Activated CD8-positive, alpha-beta T cell treated with anti-CD3 and anti-CD28 coated beads for 36 hours (primary cell): ENCODE measurements around the gene ELL. TPM values are rescaled to one million over a fixed set of nuclear protein-coding genes. Genes with fewer than 3 reads are reported as not detected.

ENCODE experiments used
- ATAC-seq: fragments of 200-7000 bp; cut with Tn5 transposase; one replicate; pipeline ENCODE4 v1.10.0; 2021; ENCODE audit warnings: mild to moderate bottlenecking, moderate library complexity
- CTCF ChIA-PET: fragments of 350-600 bp; sonication (Branson Sonifier 250); formaldehyde crosslinking; loops from one replicate; lab custom pipeline; 2021; ENCODE audit warnings: antibody characterized with exemption; lab: Charles Lee
- POLR2A ChIA-PET: fragments of 350-600 bp; sonication (Branson Sonifier 250); formaldehyde crosslinking; loops from one replicate; lab custom pipeline; 2021; ENCODE audit warnings: antibody characterized with exemption; lab: Charles Lee
- DNase-seq: peaks from one replicate; pipeline ENCODE4 v3.0.0-alpha.2; 2020
- H3K27ac Mint-ChIP-seq: one replicate; pipeline ENCODE4 v1.8.0; 2021; ENCODE audit warnings: mild to moderate bottlenecking, mixed read lengths
- H3K27me3 Mint-ChIP-seq: one replicate; pipeline ENCODE4 v1.8.0; 2021; ENCODE audit warnings: mixed read lengths
- H3K36me3 Mint-ChIP-seq: one replicate; pipeline ENCODE4 v1.8.0; 2021; ENCODE audit warnings: low read depth, mixed read lengths
- H3K4me1 Mint-ChIP-seq: one replicate; pipeline ENCODE4 v1.8.0; 2021; ENCODE audit warnings: low read depth, mixed read lengths
- H3K4me3 Mint-ChIP-seq: one replicate; pipeline ENCODE4 v1.8.0; 2021; ENCODE audit warnings: mild to moderate bottlenecking, moderate library complexity, mixed read lengths
- H3K9me3 Mint-ChIP-seq: one replicate; pipeline ENCODE4 v1.8.0; 2021; ENCODE audit warnings: mixed read lengths
- intact Hi-C: fragments of 100-400 bp; cut with micrococcal nuclease; formaldehyde crosslinking; loops from one replicate; pipeline ENCODE4 v1.10.0; 2022
- total RNA-seq, 2 experiments: library from RNA; stranded (reverse); gene quantifications; one replicate each; pipeline ENCODE4 v1.2.3, GENCODE V29; 2021
- TF ChIP-seq, protein P1 (sequence below): fragments of 200-600 bp; IDR thresholded peaks from one replicate; pipeline ENCODE4 v1.8.0; 2022; ENCODE audit warnings: antibody characterized with exemption, mild to moderate bottlenecking

Gene ELL
- total RNA-seq, 2 experiments from 2014 or later: 20.1 to 21.9 TPM

DNA sequence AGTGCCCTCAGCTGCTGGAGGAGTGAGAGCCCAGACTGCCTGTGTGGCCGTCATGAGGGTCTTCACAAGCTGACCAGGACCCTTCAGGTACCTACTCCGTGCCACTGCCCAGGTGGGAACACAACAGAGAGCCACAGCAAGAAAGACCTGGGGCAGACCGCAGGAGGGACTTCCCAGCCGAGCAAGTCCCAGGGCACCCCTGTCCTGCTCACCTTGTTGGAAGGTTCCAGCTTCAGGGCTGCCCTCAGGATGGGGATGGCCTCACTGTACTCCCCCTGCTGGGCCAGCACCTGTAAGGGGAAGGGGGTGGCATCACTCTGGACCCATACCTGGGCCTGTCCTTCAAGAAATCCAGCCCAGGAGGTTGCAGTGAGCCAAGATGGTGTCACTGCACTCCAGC lies 11.2 kb upstream of the ELL start:
- ATAC-seq: no peak
- DNase-seq: no peak
- CTCF ChIA-PET: interaction anchor here (1.2 kb wide), 1 partner anchor 12 kb away, joined by 3 read pairs; no protein-coding TSS in a partner anchor
- Mint-ChIP-seq H3K36me3 (peaks cover 32% of the 10 kb centered on the region), H3K27ac (no peak overlapping the region), H3K27me3 (no peaks in the 10 kb centered on the region), H3K4me3 (no peak overlapping the region), H3K9me3 (no peaks in the 10 kb centered on the region), H3K4me1 (no peaks in the 10 kb centered on the region)
- TF ChIP-seq, protein P1, sequence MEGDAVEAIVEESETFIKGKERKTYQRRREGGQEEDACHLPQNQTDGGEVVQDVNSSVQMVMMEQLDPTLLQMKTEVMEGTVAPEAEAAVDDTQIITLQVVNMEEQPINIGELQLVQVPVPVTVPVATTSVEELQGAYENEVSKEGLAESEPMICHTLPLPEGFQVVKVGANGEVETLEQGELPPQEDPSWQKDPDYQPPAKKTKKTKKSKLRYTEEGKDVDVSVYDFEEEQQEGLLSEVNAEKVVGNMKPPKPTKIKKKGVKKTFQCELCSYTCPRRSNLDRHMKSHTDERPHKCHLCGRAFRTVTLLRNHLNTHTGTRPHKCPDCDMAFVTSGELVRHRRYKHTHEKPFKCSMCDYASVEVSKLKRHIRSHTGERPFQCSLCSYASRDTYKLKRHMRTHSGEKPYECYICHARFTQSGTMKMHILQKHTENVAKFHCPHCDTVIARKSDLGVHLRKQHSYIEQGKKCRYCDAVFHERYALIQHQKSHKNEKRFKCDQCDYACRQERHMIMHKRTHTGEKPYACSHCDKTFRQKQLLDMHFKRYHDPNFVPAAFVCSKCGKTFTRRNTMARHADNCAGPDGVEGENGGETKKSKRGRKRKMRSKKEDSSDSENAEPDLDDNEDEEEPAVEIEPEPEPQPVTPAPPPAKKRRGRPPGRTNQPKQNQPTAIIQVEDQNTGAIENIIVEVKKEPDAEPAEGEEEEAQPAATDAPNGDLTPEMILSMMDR: no peak
- POLR2A ChIA-PET: no interaction called here
- intact Hi-C loops: no loop called here

- intact Hi-C loops: no loop called here
- TF ChIP-seq, protein P1: no peak
- ChIA-PET CTCF (interaction anchor here (1.2 kb wide), 1 partner anchor 11 kb away, joined by 3 read pairs; no protein-coding TSS in a partner anchor), POLR2A (interaction anchor here (1.7 kb wide), 1 partner anchor 10 kb away, joined by 3 read pairs; the partner anchor contains the start of gene ELL)
- no peak overlapping the region for H3K27ac Mint-ChIP-seq
- no peak overlapping the region for H3K4me3 Mint-ChIP-seq
- no peaks in the 10 kb centered on the region for H3K9me3 Mint-ChIP-seq
- DNase-seq: no peak
- H3K4me1 Mint-ChIP-seq: no peaks in the 10 kb centered on the region
- no peaks in the 10 kb centered on the region for H3K27me3 Mint-ChIP-seq
- ATAC-seq: no peak
- H3K36me3 Mint-ChIP-seq: peaks cover 25% of the 10 kb centered on the region
Measured at GRCh38 chr19:18532168-18532890, 10.5 kb upstream of the ELL start.

- intact Hi-C loops: no loop called here
- ChIA-PET CTCF (no interaction called here), POLR2A (interaction anchor here (1.7 kb wide), 2 partner anchors 9 to 12 kb away, joined by 3 read pairs; partner anchors contain the start of genes ELL and FKBP8)
- Mint-ChIP-seq H3K4me3 (no peak overlapping the region), H3K27ac (no peak overlapping the region), H3K4me1 (no peaks in the 10 kb centered on the region), H3K27me3 (no peaks in the 10 kb centered on the region), H3K9me3 (no peaks in the 10 kb centered on the region), H3K36me3 (peaks cover 17% of the 10 kb centered on the region)
- no peak for DNase-seq
- no peak for ATAC-seq
- TF ChIP-seq, protein P1: no peak
Measured at GRCh38 chr19:18531485-18531884, 9.6 kb upstream of the ELL start.

GRCh38 chr19:18529782-18530181 lies 7.9 kb upstream of the ELL start:
- Mint-ChIP-seq H3K9me3 (no peaks in the 10 kb centered on the region), H3K27me3 (no peaks in the 10 kb centered on the region), H3K4me3 (no peak overlapping the region), H3K27ac (no peak overlapping the region), H3K4me1 (no peaks in the 10 kb centered on the region), H3K36me3 (peaks cover 11% of the 10 kb centered on the region)
- ATAC-seq: no peak
- ChIA-PET CTCF (interaction anchor here (0.9 to 1.2 kb wide), 2 partner anchors 22 to 64 kb away, joined by 3 read pairs; no protein-coding TSS in a partner anchor), POLR2A (interaction anchor here (1.0 kb wide), 1 partner anchor 17 kb away, joined by 3 read pairs; no protein-coding TSS in a partner anchor)
- intact Hi-C loops: no loop called here
- TF ChIP-seq, protein P1: no peak
- DNase-seq: no peak

GRCh38 chr19:18526316-18526715 lies 4.4 kb upstream of the ELL start:
- ChIA-PET POLR2A (no interaction called here), CTCF (interaction anchor here (0.6 to 1.6 kb wide), 3 partner anchors 58 to 256 kb away, joined by 3 to 4 read pairs (median 4); no protein-coding TSS in a partner anchor)
- TF ChIP-seq, protein P1: no peak
- Mint-ChIP-seq H3K36me3 (no peaks in the 10 kb centered on the region), H3K4me3 (no peak overlapping the region), H3K4me1 (peaks cover 4% of the 10 kb centered on the region), H3K27me3 (no peaks in the 10 kb centered on the region), H3K9me3 (no peaks in the 10 kb centered on the region), H3K27ac (no peak overlapping the region)
- ATAC-seq (no peak), DNase-seq (no peak)
- intact Hi-C loops: no loop called here
